DND-41 (cell line): ENCODE data around the gene SPATA6.

Experiments
- ATAC-seq: fragments of 200-7000 bp; cut with Tn5 transposase; 3 replicates; pipeline ENCODE4 v1.9.1; 2021; ENCODE audit warnings: low read depth; ENCODE audit not compliant: insufficient read depth
- DNase-seq: peaks from one replicate; pipeline ENCODE4 v3.0.0-alpha.2; 2020
- H2AFZ ChIP-seq: 2 replicates; pipeline ENCODE4 v1.6.0; 2012; ENCODE audit warnings: low read depth, low read length
- H3K27ac ChIP-seq: 2 replicates; pipeline ENCODE4 v1.5.1; 2012; ENCODE audit warnings: low read length, inconsistent platforms
- H3K27me3 ChIP-seq: fragments of 200-600 bp; sonication (generic); 2 replicates; pipeline ENCODE4 v1.6.0; 2012; ENCODE audit warnings: low read length, mild to moderate bottlenecking, inconsistent platforms; ENCODE audit not compliant: insufficient read depth, poor library complexity
- H3K36me3 ChIP-seq: 2 replicates; pipeline ENCODE4 v1.5.1; 2012; ENCODE audit warnings: low read length, inconsistent platforms; ENCODE audit not compliant: insufficient read depth
- H3K4me1 ChIP-seq: 2 replicates; pipeline ENCODE4 v1.5.1; 2012; ENCODE audit warnings: mild to moderate bottlenecking, low read length; ENCODE audit not compliant: insufficient read depth
- H3K4me2 ChIP-seq: 2 replicates; pipeline ENCODE4 v1.6.0; 2012; ENCODE audit warnings: mild to moderate bottlenecking, moderate library complexity, low read length, inconsistent platforms; ENCODE audit not compliant: insufficient read depth
- H3K4me3 ChIP-seq, 2 experiments: fragments of 200-600 bp in 1 of 2; shearing (Covaris generic) in 1 of 2; 2 replicates each; pipeline ENCODE4 v1.5.1; 2012 to 2016; ENCODE audit warnings: inconsistent platforms in 2 of 2, low read length in 2 of 2, mild to moderate bottlenecking in 2 of 2, low read depth in 1 of 2, moderate library complexity in 1 of 2
- H3K79me2 ChIP-seq: 2 replicates; pipeline ENCODE4 v1.6.0; 2012; ENCODE audit warnings: low read length, inconsistent platforms; ENCODE audit not compliant: insufficient read depth
- H3K9ac ChIP-seq: 2 replicates; pipeline ENCODE4 v1.6.0; 2012; ENCODE audit warnings: low read depth, mild to moderate bottlenecking, inconsistent platforms, low read length, moderate library complexity
- H3K9me3 ChIP-seq: 2 replicates; pipeline ENCODE4 v1.5.1; 2012; ENCODE audit warnings: low read length, moderate library complexity, mild to moderate bottlenecking, inconsistent platforms; ENCODE audit not compliant: insufficient read depth, severe bottlenecking
- H4K20me1 ChIP-seq: 2 replicates; pipeline ENCODE4 v1.6.0; 2012; ENCODE audit warnings: low read length; ENCODE audit not compliant: insufficient read depth
- EZH2 ChIP-seq: IDR thresholded peaks from 3 replicates; pipeline ENCODE4 v1.6.1; 2012; ENCODE audit warnings: borderline replicate concordance, low read depth, mild to moderate bottlenecking, moderate library complexity, low read length, inconsistent platforms; ENCODE audit not compliant: severe bottlenecking
- TF ChIP-seq, protein P1 (sequence below): IDR thresholded peaks from 2 replicates; pipeline ENCODE4 v1.5.1; 2012; ENCODE audit warnings: borderline replicate concordance, low read length, moderate library complexity, mild to moderate bottlenecking; ENCODE audit not compliant: poor library complexity, severe bottlenecking; ENCODE audit errors: extremely low read depth

Gene SPATA6

DNA sequence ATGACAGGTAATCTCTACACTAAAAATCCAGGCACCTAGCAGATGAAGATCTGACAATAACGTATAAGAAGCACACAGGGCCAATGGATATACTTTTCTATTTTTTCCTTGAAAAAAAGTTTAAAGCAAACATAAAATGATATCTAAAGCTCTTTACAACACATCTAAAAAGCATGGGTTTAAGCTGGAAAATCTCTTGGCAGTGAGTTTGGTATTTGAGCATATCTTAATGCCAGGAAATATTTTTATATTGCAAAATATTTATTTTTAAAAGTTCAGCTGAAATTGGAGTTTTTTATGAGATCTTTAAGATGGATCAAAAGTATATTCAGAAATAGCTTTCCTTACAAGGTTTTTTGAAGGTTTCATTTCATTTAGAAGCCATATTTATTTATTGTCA is 209.0 kb downstream of the SPATA6 start:
- Histone ChIP-seq H3K9me3 (no peaks in the 10 kb centered on the region), H4K20me1 (no peaks in the 10 kb centered on the region), H3K9ac (no peak overlapping the region), H3K4me1 (no peaks in the 10 kb centered on the region), H3K4me3 (no peak overlapping the region), H3K27ac (no peak overlapping the region), H3K36me3 (no peaks in the 10 kb centered on the region), H2AFZ (no peak overlapping the region), H3K4me2 (no peak overlapping the region), H3K79me2 (no peaks in the 10 kb centered on the region), H3K27me3 (peaks cover 4% of the 10 kb centered on the region)
- TF ChIP-seq, protein P1, sequence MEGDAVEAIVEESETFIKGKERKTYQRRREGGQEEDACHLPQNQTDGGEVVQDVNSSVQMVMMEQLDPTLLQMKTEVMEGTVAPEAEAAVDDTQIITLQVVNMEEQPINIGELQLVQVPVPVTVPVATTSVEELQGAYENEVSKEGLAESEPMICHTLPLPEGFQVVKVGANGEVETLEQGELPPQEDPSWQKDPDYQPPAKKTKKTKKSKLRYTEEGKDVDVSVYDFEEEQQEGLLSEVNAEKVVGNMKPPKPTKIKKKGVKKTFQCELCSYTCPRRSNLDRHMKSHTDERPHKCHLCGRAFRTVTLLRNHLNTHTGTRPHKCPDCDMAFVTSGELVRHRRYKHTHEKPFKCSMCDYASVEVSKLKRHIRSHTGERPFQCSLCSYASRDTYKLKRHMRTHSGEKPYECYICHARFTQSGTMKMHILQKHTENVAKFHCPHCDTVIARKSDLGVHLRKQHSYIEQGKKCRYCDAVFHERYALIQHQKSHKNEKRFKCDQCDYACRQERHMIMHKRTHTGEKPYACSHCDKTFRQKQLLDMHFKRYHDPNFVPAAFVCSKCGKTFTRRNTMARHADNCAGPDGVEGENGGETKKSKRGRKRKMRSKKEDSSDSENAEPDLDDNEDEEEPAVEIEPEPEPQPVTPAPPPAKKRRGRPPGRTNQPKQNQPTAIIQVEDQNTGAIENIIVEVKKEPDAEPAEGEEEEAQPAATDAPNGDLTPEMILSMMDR = no peak
- no peak for TF ChIP-seq EZH2
- ATAC-seq (no peak), DNase-seq (no peak)

- no peak overlapping the region for H3K27ac ChIP-seq
- ATAC-seq = no peak
- no peaks in the 10 kb centered on the region for H3K36me3 ChIP-seq
- no peaks in the 10 kb centered on the region for H3K9me3 ChIP-seq
- no peak for DNase-seq
- H3K9ac ChIP-seq = no peak overlapping the region
- no peaks in the 10 kb centered on the region for H4K20me1 ChIP-seq
- H3K79me2 ChIP-seq = no peaks in the 10 kb centered on the region
- H3K4me1 ChIP-seq = no peaks in the 10 kb centered on the region
- H2AFZ ChIP-seq = no peak overlapping the region
- no peak overlapping the region for H3K4me2 ChIP-seq
- peaks cover 4% of the 10 kb centered on the region for H3K27me3 ChIP-seq
- H3K4me3 ChIP-seq = no peak overlapping the region
- no peak for TF ChIP-seq EZH2
- TF ChIP-seq, protein P1 = no peak
Measured at GRCh38 chr1:48261881-48262400, 210.1 kb downstream of the SPATA6 start.

DNA sequence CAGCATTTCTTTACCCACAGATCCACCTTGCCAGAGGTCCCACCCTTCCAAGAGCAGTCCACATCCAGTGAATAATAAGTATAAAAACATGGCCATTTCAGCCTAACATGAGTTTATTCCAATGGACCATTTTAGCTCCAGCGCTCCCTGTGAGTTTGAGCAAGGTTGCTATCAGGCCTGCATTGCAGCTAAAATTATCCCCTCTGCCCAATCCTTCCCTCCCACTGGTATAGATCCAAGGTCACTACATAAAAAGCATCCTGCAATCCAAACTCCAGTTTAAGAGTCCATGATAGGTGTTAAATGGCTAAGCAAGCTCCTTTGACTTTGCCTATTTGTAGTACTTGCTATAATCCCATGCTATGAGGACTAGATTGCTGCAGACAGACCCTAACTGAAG is 213.9 kb downstream of the SPATA6 start:
- Histone ChIP-seq H2AFZ (no peak overlapping the region), H3K27ac (no peak overlapping the region), H3K36me3 (no peaks in the 10 kb centered on the region), H4K20me1 (no peaks in the 10 kb centered on the region), H3K9me3 (no peaks in the 10 kb centered on the region), H3K4me2 (no peak overlapping the region), H3K9ac (no peak overlapping the region), H3K4me1 (no peaks in the 10 kb centered on the region), H3K79me2 (no peaks in the 10 kb centered on the region), H3K4me3 (no peak overlapping the region), H3K27me3 (peaks cover 7% of the 10 kb centered on the region)
- no peak for DNase-seq
- TF ChIP-seq EZH2 = no peak
- TF ChIP-seq, protein P1 = no peak
- no peak for ATAC-seq

DNA sequence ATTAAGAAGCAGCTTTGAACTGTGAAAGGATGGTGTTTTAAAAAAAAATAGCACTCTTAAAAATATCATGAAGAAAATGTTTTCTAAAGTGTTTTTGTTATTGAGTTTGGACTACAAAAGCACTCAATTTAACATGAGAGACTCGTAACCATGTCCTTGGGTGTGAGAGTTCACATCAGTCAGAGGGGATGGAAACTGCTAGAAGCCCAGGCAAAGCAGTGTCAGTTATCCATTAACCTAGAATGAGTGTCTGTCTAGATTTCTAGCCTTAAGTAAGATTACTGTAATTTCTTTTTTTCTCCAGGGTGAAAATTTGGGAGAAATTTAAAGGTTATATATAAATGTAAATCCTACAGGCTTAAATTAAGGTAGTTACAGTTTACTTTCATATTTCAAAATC is 217.8 kb downstream of the SPATA6 start:
- H2AFZ ChIP-seq = no peak overlapping the region
- peaks cover 4% of the 10 kb centered on the region for H3K27me3 ChIP-seq
- no peaks in the 10 kb centered on the region for H4K20me1 ChIP-seq
- peaks cover 11% of the 10 kb centered on the region; the same call in 1 of the 2 replicates for H3K4me1 ChIP-seq
- H3K4me3 ChIP-seq = no peak overlapping the region
- DNase-seq (no peak), ATAC-seq (no peak)
- H3K36me3 ChIP-seq = no peaks in the 10 kb centered on the region
- no peak overlapping the region for H3K4me2 ChIP-seq
- no peak overlapping the region for H3K27ac ChIP-seq
- no peaks in the 10 kb centered on the region for H3K79me2 ChIP-seq
- TF ChIP-seq EZH2 = no peak
- TF ChIP-seq, protein P1 = no peak
- H3K9ac ChIP-seq = no peak overlapping the region
- H3K9me3 ChIP-seq = no peaks in the 10 kb centered on the region
